Raji (cell line): Measurements from ENCODE around the gene UBL3.

Experiments used
- POLR2A ChIP-seq: IDR thresholded peaks from 2 replicates; pipeline ENCODE4 v1.6.1; 2011; ENCODE audit warnings: low read depth, low read length, control low read depth; ENCODE audit not compliant: insufficient read depth

Gene UBL3

GRCh38 chr13:29801737-29802305 is 48.6 kb downstream of the UBL3 start:
- TF ChIP-seq POLR2A = no peak

GRCh38 chr13:29801102-29801501 is 49.3 kb downstream of the UBL3 start:
- TF ChIP-seq POLR2A = no peak

- no peak for TF ChIP-seq POLR2A
Observed at GRCh38 chr13:29800687-29801086, 49.7 kb downstream of the UBL3 start.

GRCh38 chr13:29799041-29799440 is 51.4 kb downstream of the UBL3 start:
- no peak for TF ChIP-seq POLR2A

GRCh38 chr13:29791997-29792780 is 58.2 kb downstream of the UBL3 start:
- no peak for TF ChIP-seq POLR2A

- TF ChIP-seq POLR2A = no peak
Observed at GRCh38 chr13:29791508-29791907, 58.9 kb downstream of the UBL3 start.

- no peak for TF ChIP-seq POLR2A
Observed at GRCh38 chr13:29786698-29787097, 63.7 kb downstream of the UBL3 start.

- TF ChIP-seq POLR2A = no peak
Observed at GRCh38 chr13:29785978-29786377, 64.4 kb downstream of the UBL3 start.

GRCh38 chr13:29782798-29783197 is 67.6 kb downstream of the UBL3 start:
- TF ChIP-seq POLR2A = no peak

GRCh38 chr13:29774830-29775229 is 75.6 kb downstream of the UBL3 start:
- TF ChIP-seq POLR2A = no peak

GRCh38 chr13:29771247-29771646 is 79.2 kb downstream of the UBL3 start:
- TF ChIP-seq POLR2A = no peak

- no peak for TF ChIP-seq POLR2A
Observed at GRCh38 chr13:29767006-29767405, 83.4 kb downstream of the UBL3 start.

GRCh38 chr13:29763436-29764180 is 86.8 kb downstream of the UBL3 start:
- TF ChIP-seq POLR2A = no peak

GRCh38 chr13:29761815-29762214 is 88.6 kb downstream of the UBL3 start:
- TF ChIP-seq POLR2A = no peak

GRCh38 chr13:29761160-29761559 is 89.3 kb downstream of the UBL3 start:
- no peak for TF ChIP-seq POLR2A

GRCh38 chr13:29760544-29760943 is 89.9 kb downstream of the UBL3 start:
- TF ChIP-seq POLR2A = no peak
